Peyer's patch (tissue), 4 donors: ENCODE measurements around the gene A1BG. TPM values are rescaled to one million over a fixed set of nuclear protein-coding genes. Genes with fewer than 3 reads are reported as not detected.

ENCODE experiments used
- DNase-seq, 3 donors: peaks; one replicate each; pipeline ENCODE4 v3.0.0-alpha.2; 2017 to 2019
- H3K27ac ChIP-seq, 4 donors: fragments of 200-600 bp; sonication (generic); one replicate each; pipeline ENCODE4 v1.5.1; 2016 to 2019
- H3K27me3 ChIP-seq, 2 donors: fragments of 200-600 bp; sonication (generic); one replicate each; pipeline ENCODE4 v1.5.1; 2019
- H3K36me3 ChIP-seq, 3 donors: fragments of 200-600 bp; sonication (generic); one replicate each; pipeline ENCODE4 v1.5.1; 2016 to 2019
- H3K4me1 ChIP-seq, 4 donors: fragments of 200-600 bp; sonication (generic); one replicate each; pipeline ENCODE4 v1.5.1; 2016 to 2019
- H3K4me3 ChIP-seq, 4 donors: fragments of 200-600 bp; sonication (generic); 1 replicate in 3 of 4; 2 replicates in 1 of 4; pipeline ENCODE4 v1.5.1; 2016 to 2019; ENCODE audit warnings: mild to moderate bottlenecking in 1 of 4
- H3K9me3 ChIP-seq, 4 donors: fragments of 200-600 bp; sonication (generic); one replicate each; pipeline ENCODE4 v1.5.1; 2016 to 2019; ENCODE audit warnings: mild to moderate bottlenecking in 1 of 4
- POLR2A ChIP-seq, 2 donors: fragments of 450-650 bp; IDR thresholded peaks; one replicate each; pipeline ENCODE4 v1.5.1; 2017; ENCODE audit warnings: antibody characterized with exemption in 2 of 2, mild to moderate bottlenecking in 2 of 2, moderate library complexity in 2 of 2
- total RNA-seq, 4 donors: library from RNA; depleted of rRNA; stranded (reverse); fragments of >200 nt; gene quantifications; one replicate each; pipeline ENCODE4 v1.1.0, GENCODE V29; 2016
- TF ChIP-seq, protein P1 (sequence below), 6 experiments: fragments of 450-650 bp in 4 of 6; fragments of 200-600 bp in 2 of 6; sonication (generic) in 1 of 6; IDR thresholded peaks; one replicate each; pipeline ENCODE4 v1.5.1; 2017 to 2019; ENCODE audit warnings: antibody characterized with exemption in 6 of 6, mild to moderate bottlenecking in 3 of 6, moderate library complexity in 1 of 6

Gene A1BG
- total RNA-seq, 4 donors from 2014 or later, result 5.4 to 26.4 (median 8.3) TPM; not detected in 1

DNA sequence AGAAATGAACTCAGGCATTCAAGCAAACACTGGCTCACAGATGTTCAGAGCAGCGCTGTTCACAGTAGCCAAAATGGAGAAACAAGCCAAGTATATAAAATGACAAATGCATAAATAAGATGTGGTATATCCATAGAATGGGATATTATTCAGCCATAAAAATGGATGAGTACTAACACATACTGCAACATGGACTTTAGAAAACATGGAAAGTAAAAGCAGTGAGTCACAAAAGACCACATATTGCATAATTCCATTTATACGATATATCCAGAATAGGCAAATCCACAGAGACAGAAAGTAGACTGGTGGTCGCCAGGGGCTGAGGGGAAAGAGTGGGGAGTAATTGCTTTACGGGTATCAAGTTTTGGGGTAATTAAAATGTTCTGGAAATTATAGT, 20.9 kb upstream of the A1BG start:
- DNase-seq, result no peak
- Histone ChIP-seq H3K4me1 (peaks cover 0 to 3% (median 0%) of the 10 kb centered on the region in 4 donors), H3K36me3 (no peaks in the 10 kb centered on the region), H3K27ac (no peak overlapping the region), H3K4me3 (no peak overlapping the region), H3K27me3 (no peaks in the 10 kb centered on the region), H3K9me3 (no peaks in the 10 kb centered on the region)
- no peak for TF ChIP-seq POLR2A (IDR thresholded peaks at IDR 0.05)
- TF ChIP-seq, protein P1, sequence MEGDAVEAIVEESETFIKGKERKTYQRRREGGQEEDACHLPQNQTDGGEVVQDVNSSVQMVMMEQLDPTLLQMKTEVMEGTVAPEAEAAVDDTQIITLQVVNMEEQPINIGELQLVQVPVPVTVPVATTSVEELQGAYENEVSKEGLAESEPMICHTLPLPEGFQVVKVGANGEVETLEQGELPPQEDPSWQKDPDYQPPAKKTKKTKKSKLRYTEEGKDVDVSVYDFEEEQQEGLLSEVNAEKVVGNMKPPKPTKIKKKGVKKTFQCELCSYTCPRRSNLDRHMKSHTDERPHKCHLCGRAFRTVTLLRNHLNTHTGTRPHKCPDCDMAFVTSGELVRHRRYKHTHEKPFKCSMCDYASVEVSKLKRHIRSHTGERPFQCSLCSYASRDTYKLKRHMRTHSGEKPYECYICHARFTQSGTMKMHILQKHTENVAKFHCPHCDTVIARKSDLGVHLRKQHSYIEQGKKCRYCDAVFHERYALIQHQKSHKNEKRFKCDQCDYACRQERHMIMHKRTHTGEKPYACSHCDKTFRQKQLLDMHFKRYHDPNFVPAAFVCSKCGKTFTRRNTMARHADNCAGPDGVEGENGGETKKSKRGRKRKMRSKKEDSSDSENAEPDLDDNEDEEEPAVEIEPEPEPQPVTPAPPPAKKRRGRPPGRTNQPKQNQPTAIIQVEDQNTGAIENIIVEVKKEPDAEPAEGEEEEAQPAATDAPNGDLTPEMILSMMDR (IDR thresholded peaks at IDR 0.05), result no peak

DNA sequence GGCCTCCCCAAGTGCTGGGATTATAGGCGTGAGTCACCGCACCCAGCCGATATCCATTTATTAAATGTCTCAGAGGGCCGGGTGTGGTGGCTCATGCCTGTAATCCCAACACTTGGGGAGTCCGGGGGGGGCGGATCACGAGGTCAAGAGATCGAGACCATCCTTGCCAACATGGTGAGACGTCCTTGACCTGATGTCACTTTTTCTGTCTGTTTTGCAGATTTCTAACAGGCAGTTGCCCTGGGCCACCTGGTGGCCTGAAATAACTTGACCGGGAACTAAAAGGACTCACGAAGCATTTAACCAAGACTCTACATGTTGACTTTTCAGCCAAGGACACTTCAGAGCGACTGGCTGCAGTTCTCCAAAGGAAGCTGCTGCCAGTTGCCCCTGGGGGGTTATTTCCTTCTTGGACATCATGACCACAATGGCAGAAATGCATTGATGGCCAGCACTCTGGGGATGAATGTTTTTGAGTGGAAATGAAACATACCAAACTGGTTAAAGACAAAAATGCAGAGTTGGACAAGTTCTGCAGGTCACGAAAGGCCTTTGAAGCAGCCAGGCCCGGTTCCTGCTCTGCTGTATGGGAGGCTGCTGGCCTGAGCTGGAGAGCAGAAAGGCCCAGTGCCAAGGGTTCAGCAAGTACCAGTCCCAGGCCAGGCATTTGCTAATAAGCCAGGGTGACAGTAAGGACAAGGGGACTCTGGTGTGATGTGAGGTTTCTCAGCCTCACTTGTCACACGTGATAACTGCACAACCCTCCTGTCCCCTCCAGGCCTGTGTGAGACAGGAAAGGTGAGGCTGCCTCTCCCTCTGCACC, 19.2 kb upstream of the A1BG start:
- Histone ChIP-seq H3K27me3 (no peaks in the 10 kb centered on the region), H3K36me3 (no peaks in the 10 kb centered on the region), H3K4me3 (no peak overlapping the region), H3K4me1 (no peaks in the 10 kb centered on the region), H3K9me3 (no peaks in the 10 kb centered on the region), H3K27ac (no peak overlapping the region)
- no peak for DNase-seq
- TF ChIP-seq, protein P1 (IDR thresholded peaks at IDR 0.05), result no peak
- TF ChIP-seq POLR2A (IDR thresholded peaks at IDR 0.05), result no peak

GRCh38 chr19:58368561-58369360, 15.5 kb upstream of the A1BG start:
- TF ChIP-seq, protein P1 (IDR thresholded peaks at IDR 0.05), result no peak
- no peak for TF ChIP-seq POLR2A (IDR thresholded peaks at IDR 0.05)
- Histone ChIP-seq H3K9me3 (no peaks in the 10 kb centered on the region), H3K27ac (no peak overlapping the region), H3K27me3 (no peaks in the 10 kb centered on the region), H3K36me3 (no peaks in the 10 kb centered on the region), H3K4me1 (no peaks in the 10 kb centered on the region), H3K4me3 (no peak overlapping the region)
- peak in 1 of 3 donors; percentile 40 for DNase-seq

DNA sequence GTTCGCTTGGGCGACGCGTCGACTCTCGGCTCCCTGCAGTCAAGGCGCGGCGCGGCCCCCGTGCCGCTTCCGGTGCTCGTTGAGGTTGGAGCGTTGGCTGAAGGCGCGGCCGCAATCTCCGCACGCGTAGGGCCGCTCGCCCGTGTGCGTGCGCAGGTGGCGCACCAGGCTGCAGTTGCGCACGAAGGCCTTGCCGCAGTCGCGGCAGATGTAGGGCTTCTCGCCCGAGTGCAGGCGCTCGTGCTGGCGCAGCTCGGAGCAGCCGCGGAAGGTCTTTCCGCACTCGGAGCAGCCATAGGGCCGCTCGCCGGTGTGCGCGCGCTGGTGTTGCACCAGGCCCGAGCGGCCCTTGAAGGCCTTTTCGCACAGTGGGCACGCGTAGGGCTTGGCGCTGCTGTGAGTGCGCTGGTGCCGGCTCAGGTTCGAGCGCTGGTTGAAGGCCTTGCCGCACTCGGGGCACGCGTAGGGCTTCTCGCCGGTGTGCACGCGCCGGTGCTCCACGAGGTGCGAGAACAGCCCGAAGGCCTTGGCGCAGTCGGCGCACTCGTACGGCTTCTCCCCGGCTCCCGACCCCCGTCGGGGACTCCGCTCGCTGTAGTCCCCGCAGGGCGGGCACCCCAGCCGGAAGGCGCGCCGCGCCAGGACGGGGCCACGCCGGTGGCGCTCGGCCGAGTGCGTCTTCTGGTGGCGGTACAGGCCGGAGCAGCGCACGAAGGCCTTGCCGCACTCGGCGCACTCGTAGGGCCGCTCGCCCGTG, 14.6 kb upstream of the A1BG start:
- DNase-seq, result no peak
- H3K4me3 ChIP-seq, result no peak overlapping the region
- H3K9me3 ChIP-seq, result no peaks in the 10 kb centered on the region
- H3K4me1 ChIP-seq, result no peaks in the 10 kb centered on the region
- TF ChIP-seq, protein P1 (IDR thresholded peaks at IDR 0.05), result no peak
- no peak for TF ChIP-seq POLR2A (IDR thresholded peaks at IDR 0.05)
- no peaks in the 10 kb centered on the region for H3K36me3 ChIP-seq
- H3K27ac ChIP-seq, result no peak overlapping the region
- no peaks in the 10 kb centered on the region for H3K27me3 ChIP-seq

- Histone ChIP-seq H3K27me3 (no peaks in the 10 kb centered on the region), H3K4me3 (no peak overlapping the region), H3K36me3 (no peaks in the 10 kb centered on the region), H3K4me1 (peaks cover 0 to 1% (median 0%) of the 10 kb centered on the region in 4 donors), H3K27ac (no peak overlapping the region), H3K9me3 (no peaks in the 10 kb centered on the region)
- DNase-seq, result peak in 1 of 3 donors; percentile 36
- TF ChIP-seq, protein P1 (IDR thresholded peaks at IDR 0.05), result no peak
- TF ChIP-seq POLR2A (IDR thresholded peaks at IDR 0.05), result no peak
These were observed 13.5 kb upstream of the A1BG start for GRCh38 chr19:58366585-58367430.
